SK-N-SH (cell line): ENCODE data around the gene ZSCAN9. TPM values are rescaled to one million over a fixed set of nuclear protein-coding genes. Genes with fewer than 3 reads are reported as not detected.
A peak's percentile ranks its signal among the peaks of the same experiment; 100 is the strongest.

Experiments used
- CTCF ChIA-PET: fragments of 300-600, 350-600 bp; formaldehyde crosslinking; extraction: SDS; loops from one replicate; lab custom pipeline; 2021; lab: Yijun Ruan, JAX
- POLR2A ChIA-PET: fragments of 350-600 bp; sonication (Branson Sonifier 250); formaldehyde crosslinking; extraction: SDS; loops from one replicate; lab custom pipeline; 2020; ENCODE audit warnings: antibody characterized with exemption, inconsistent platforms; lab: Yijun Ruan, JAX
- DNase-seq: peaks from one replicate; pipeline ENCODE4 v3.0.0; 2012
- H2AFZ ChIP-seq: fragments of 200-600 bp; sonication (generic); 2 replicates; pipeline ENCODE4 v1.8.1; 2016; ENCODE audit warnings: antibody characterized with exemption, mild to moderate bottlenecking, low read depth
- H3F3A ChIP-seq: fragments of 200-600 bp; sonication (generic); replicated peaks from 2 replicates; pipeline ENCODE3; 2016; ENCODE audit warnings: antibody characterized with exemption, mild to moderate bottlenecking; ENCODE audit not compliant: insufficient read depth
- H3K27ac ChIP-seq, 2 experiments: fragments of 200-500 bp in 1 of 2; fragments of 200-600 bp in 1 of 2; sonication (Bioruptor generic) in 1 of 2; sonication (generic), shearing (Covaris generic) in 1 of 2; 2 replicates each; pipeline versions ENCODE4 v1.5.1 to v1.6.1; 2014 to 2016; ENCODE audit warnings: low read depth in 2 of 2, inconsistent platforms in 1 of 2, low read length in 1 of 2, mild to moderate bottlenecking in 1 of 2, mixed read lengths in 1 of 2
- H3K27me3 ChIP-seq: fragments of 200-600 bp; sonication (generic), shearing (Covaris generic); 2 replicates; pipeline ENCODE4 v1.6.1; 2016; ENCODE audit warnings: mixed run types; ENCODE audit not compliant: insufficient read depth
- H3K36me3 ChIP-seq, 2 experiments: fragments of 200-500 bp in 1 of 2; fragments of 200-600 bp in 1 of 2; sonication (Bioruptor generic) in 1 of 2; sonication (generic) in 1 of 2; replicated peaks in 1 of 2; 2 replicates each; pipeline versions ENCODE3 to v1.5.1; 2014 to 2016; ENCODE audit warnings: low read length in 1 of 2, mild to moderate bottlenecking in 1 of 2; ENCODE audit not compliant: insufficient read depth in 2 of 2, control insufficient read depth in 1 of 2
- H3K4me1 ChIP-seq, 2 experiments: fragments of 200-500 bp in 1 of 2; fragments of 200-600 bp in 1 of 2; sonication (Bioruptor generic) in 1 of 2; sonication (generic), shearing (Covaris generic) in 1 of 2; 2 replicates each; pipeline versions ENCODE4 v1.5.1 to v1.6.1; 2014 to 2016; ENCODE audit warnings: low read depth in 1 of 2, low read length in 1 of 2, mixed run types in 1 of 2; ENCODE audit not compliant: insufficient read depth in 2 of 2, control insufficient read depth in 1 of 2
- H3K4me2 ChIP-seq: fragments of 200-600 bp; sonication (generic), shearing (Covaris generic); 2 replicates; pipeline ENCODE4 v1.6.1; 2017; ENCODE audit warnings: mixed run types
- H3K4me3 ChIP-seq, 2 experiments: fragments of 200-500 bp in 1 of 2; fragments of 200-600 bp in 1 of 2; sonication (Bioruptor generic) in 1 of 2; sonication (generic), shearing (Covaris generic) in 1 of 2; 2 replicates each; pipeline versions ENCODE4 v1.5.1 to v1.8.1; 2014 to 2016; ENCODE audit warnings: low read depth in 2 of 2, inconsistent platforms in 1 of 2, low read length in 1 of 2, mild to moderate bottlenecking in 1 of 2, mixed read lengths in 1 of 2, moderate library complexity in 1 of 2
- H3K79me2 ChIP-seq: fragments of 200-600 bp; sonication (generic); 2 replicates; pipeline ENCODE4 v1.8.1; 2017; ENCODE audit warnings: mild to moderate bottlenecking; ENCODE audit not compliant: insufficient read depth
- H3K9ac ChIP-seq: fragments of 200-600 bp; sonication (generic); 2 replicates; pipeline ENCODE4 v1.6.1; 2017; ENCODE audit warnings: mixed run types
- H3K9me2 ChIP-seq: fragments of 200-600 bp; sonication (generic); 2 replicates; pipeline ENCODE4 v1.6.1; 2017; ENCODE audit warnings: mixed run types
- H3K9me3 ChIP-seq: fragments of 200-600 bp; sonication (generic); 2 replicates; pipeline ENCODE4 v1.6.1; 2017; ENCODE audit warnings: mixed run types, mild to moderate bottlenecking, moderate library complexity
- H4K20me1 ChIP-seq: fragments of 200-600 bp; sonication (generic); 2 replicates; pipeline ENCODE4 v1.6.1; 2017; ENCODE audit warnings: mild to moderate bottlenecking, mixed run types; ENCODE audit not compliant: insufficient read depth
- ELF1 ChIP-seq: IDR thresholded peaks from 2 replicates; pipeline ENCODE4 v1.4.0; 2012
- FOSL2 ChIP-seq: IDR thresholded peaks from 2 replicates; pipeline ENCODE4 v1.4.0; 2012; ENCODE audit warnings: low read depth, mild to moderate bottlenecking, moderate library complexity, borderline replicate concordance
- GABPA ChIP-seq: IDR thresholded peaks from 2 replicates; pipeline ENCODE4 v1.4.0; 2012; ENCODE audit warnings: low read depth, mild to moderate bottlenecking
- GATA2 ChIP-seq: sonication (generic); formaldehyde crosslinking; IDR thresholded peaks from 2 replicates; pipeline ENCODE4 v1.5.0; 2020; ENCODE audit warnings: mild to moderate bottlenecking, missing genetic modification reagents
- IRF3 ChIP-seq: fragments of 150-350 bp; IDR thresholded peaks from 2 replicates; pipeline ENCODE4 v1.6.1; 2016; ENCODE audit warnings: mild to moderate bottlenecking, low read depth, low read length
- NFIC ChIP-seq: IDR thresholded peaks from 2 replicates; pipeline ENCODE4 v1.4.0; 2012; ENCODE audit warnings: borderline replicate concordance
- NRF1 ChIP-seq: IDR thresholded peaks from 2 replicates; pipeline ENCODE4 v1.6.1; 2012; ENCODE audit warnings: low read depth, mild to moderate bottlenecking, low read length
- PBX3 ChIP-seq: IDR thresholded peaks from 2 replicates; pipeline ENCODE4; 2012
- RAD21 ChIP-seq: IDR thresholded peaks from 2 replicates; pipeline ENCODE4 v1.6.1; 2012; ENCODE audit warnings: mild to moderate bottlenecking, low read length
- RFX5 ChIP-seq: IDR thresholded peaks from 2 replicates; pipeline ENCODE4 v1.6.1; 2012; ENCODE audit warnings: mild to moderate bottlenecking, improper control_type of control experiment, low read length
- SIN3A ChIP-seq: IDR thresholded peaks from 2 replicates; pipeline ENCODE4 v1.6.1; 2012; ENCODE audit warnings: low read depth, mild to moderate bottlenecking, low read length, moderate library complexity, borderline replicate concordance
- YY1 ChIP-seq: IDR thresholded peaks from 2 replicates; pipeline ENCODE4 v1.4.0; 2012; ENCODE audit warnings: low read depth, mild to moderate bottlenecking
- WGBS: methylation state at CpG from one replicate; pipeline ENCODE4 v1.1.6; 2017; ENCODE audit warnings: low lambda C conversion rate; 5-methylcytosine and 5-hydroxymethylcytosine counted together
- polyA plus RNA-seq, 3 experiments: library from polyadenylated mRNA; depleted of rRNA; stranded (reverse); fragments of >200 nt; gene quantifications; 2 replicates each; pipeline ENCODE4 v1.2.3, GENCODE V29; 2012
- TF ChIP-seq, protein P1 (sequence below): fragments of 200-600 bp; sonication (generic); IDR thresholded peaks from 2 replicates; pipeline ENCODE4 v1.6.1; 2017; ENCODE audit warnings: antibody characterized with exemption, mild to moderate bottlenecking, moderate library complexity
- TF ChIP-seq, protein P2 (sequence below): IDR thresholded peaks from 2 replicates; pipeline ENCODE4 v1.4.0; 2012; ENCODE audit warnings: low read depth

Gene ZSCAN9
- polyA plus RNA-seq, 1 of the 3 experiments (the other 2 are of a cell fraction), result 13.7 TPM

DNA sequence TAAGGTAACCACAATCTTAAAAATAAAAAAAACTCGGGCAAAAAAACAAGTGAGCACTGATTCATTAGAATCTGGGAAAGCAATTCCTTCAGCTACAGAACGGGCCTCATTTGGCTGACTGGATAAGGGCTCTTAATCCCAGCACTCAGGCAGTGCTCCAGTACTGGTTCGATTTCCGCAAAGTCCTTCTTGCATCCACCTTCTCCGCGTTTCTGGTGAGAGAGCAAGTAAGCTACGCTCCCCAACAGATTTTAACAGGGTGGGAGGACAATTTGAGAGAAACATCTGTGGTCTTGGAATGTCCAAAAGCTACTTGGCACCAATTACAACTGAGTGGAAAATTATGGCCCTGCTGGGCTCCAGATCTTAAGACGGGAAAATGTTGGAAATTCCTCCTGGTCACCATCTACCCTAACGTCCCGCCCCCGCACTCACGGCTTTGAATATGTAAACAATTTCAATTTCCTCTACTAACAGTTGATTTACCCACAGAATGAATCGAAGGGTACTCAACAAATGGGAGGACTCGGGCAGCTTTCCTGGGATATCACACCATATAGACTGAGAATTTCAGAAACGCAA is 18.1 kb upstream of the ZSCAN9 start:
- H3K27me3 ChIP-seq, result peaks cover 52% of the 10 kb centered on the region; the same call in 1 of the 2 replicates
- H3F3A ChIP-seq, result no peaks in the 10 kb centered on the region
- DNase-seq, result no peak
- H3K9me2 ChIP-seq, result no peaks in the 10 kb centered on the region
- H2AFZ ChIP-seq, result peak overlapping the region; percentile 86; the same call in 1 of the 2 replicates
- TF ChIP-seq ELF1, result no peak
- no peak for TF ChIP-seq RFX5
- no peak for TF ChIP-seq GABPA
- no peak for TF ChIP-seq PBX3
- TF ChIP-seq, protein P1, sequence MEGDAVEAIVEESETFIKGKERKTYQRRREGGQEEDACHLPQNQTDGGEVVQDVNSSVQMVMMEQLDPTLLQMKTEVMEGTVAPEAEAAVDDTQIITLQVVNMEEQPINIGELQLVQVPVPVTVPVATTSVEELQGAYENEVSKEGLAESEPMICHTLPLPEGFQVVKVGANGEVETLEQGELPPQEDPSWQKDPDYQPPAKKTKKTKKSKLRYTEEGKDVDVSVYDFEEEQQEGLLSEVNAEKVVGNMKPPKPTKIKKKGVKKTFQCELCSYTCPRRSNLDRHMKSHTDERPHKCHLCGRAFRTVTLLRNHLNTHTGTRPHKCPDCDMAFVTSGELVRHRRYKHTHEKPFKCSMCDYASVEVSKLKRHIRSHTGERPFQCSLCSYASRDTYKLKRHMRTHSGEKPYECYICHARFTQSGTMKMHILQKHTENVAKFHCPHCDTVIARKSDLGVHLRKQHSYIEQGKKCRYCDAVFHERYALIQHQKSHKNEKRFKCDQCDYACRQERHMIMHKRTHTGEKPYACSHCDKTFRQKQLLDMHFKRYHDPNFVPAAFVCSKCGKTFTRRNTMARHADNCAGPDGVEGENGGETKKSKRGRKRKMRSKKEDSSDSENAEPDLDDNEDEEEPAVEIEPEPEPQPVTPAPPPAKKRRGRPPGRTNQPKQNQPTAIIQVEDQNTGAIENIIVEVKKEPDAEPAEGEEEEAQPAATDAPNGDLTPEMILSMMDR, result no peak
- TF ChIP-seq IRF3, result no peak
- TF ChIP-seq GATA2 (CRISPR knock-in tag), result no peak
- TF ChIP-seq NFIC, result no peak
- peaks cover 0 to 12% of the 10 kb centered on the region in 2 experiments; a peak in 2 of 4 replicates for H3K4me1 ChIP-seq
- H3K9ac ChIP-seq, result no peak overlapping the region
- H3K36me3 ChIP-seq, result no peaks in the 10 kb centered on the region
- ChIA-PET POLR2A (interaction anchor here (0.7 kb wide), 2 partner anchors 12 to 44 kb away, joined by 3 read pairs; no protein-coding TSS in a partner anchor), CTCF (no interaction called here)
- H3K27ac ChIP-seq, result no peak overlapping the region
- no peaks in the 10 kb centered on the region for H3K79me2 ChIP-seq
- H3K9me3 ChIP-seq, result no peaks in the 10 kb centered on the region
- 16% methylated on average over 15 of the region's 15 CpGs for WGBS
- peak overlapping the region; percentile 76 for H3K4me2 ChIP-seq
- H3K4me3 ChIP-seq, result peak overlapping the region; percentile 42 to 57
- H4K20me1 ChIP-seq, result no peaks in the 10 kb centered on the region

- TF ChIP-seq FOSL2 (no peak), GATA2 (CRISPR knock-in tag) (no peak), NRF1 (no peak), RAD21 (no peak), SIN3A (no peak), YY1 (no peak), ELF1 (no peak)
- TF ChIP-seq, protein P2, sequence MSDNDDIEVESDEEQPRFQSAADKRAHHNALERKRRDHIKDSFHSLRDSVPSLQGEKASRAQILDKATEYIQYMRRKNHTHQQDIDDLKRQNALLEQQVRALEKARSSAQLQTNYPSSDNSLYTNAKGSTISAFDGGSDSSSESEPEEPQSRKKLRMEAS, result 0 out of 2 replicates have a peak, but pooled peaks have one; percentile 9
- TF ChIP-seq, all 33 proteins: peak for 1
- H3K9ac ChIP-seq, result no peak overlapping the region
- peaks cover 52% of the 10 kb centered on the region; the same call in 1 of the 2 replicates for H3K27me3 ChIP-seq
Observed at GRCh38 chr6:28207510-28208110, 17.5 kb upstream of the ZSCAN9 start.

More at GRCh38 chr6:28207510-28208110, 17.5 kb upstream of the ZSCAN9 start:
- no peaks in the 10 kb centered on the region for H4K20me1 ChIP-seq
- 5% methylated on average over 32 of the region's 35 CpGs for WGBS
- no peaks in the 10 kb centered on the region for H3F3A ChIP-seq
- H3K9me2 ChIP-seq, result no peaks in the 10 kb centered on the region
- H2AFZ ChIP-seq, result peak overlapping the region; percentile 86
- CTCF ChIA-PET, result no interaction called here
- no peak overlapping the region for H3K27ac ChIP-seq
- DNase-seq, result peak; percentile 42
- H3K9me3 ChIP-seq, result no peaks in the 10 kb centered on the region
- no peaks in the 10 kb centered on the region for H3K79me2 ChIP-seq
- no peaks in the 10 kb centered on the region for H3K36me3 ChIP-seq
- H3K4me1 ChIP-seq, result peaks cover 0 to 15% of the 10 kb centered on the region in 2 experiments; a peak in 2 of 4 replicates
- H3K4me3 ChIP-seq, result peak overlapping the region; percentile 42 to 57
- POLR2A ChIA-PET, result interaction anchor here (0.7 kb wide), 2 partner anchors 11 to 45 kb away, joined by 3 read pairs; no protein-coding TSS in a partner anchor
- peak overlapping the region; percentile 76 for H3K4me2 ChIP-seq
